GM12892 (cell line): ENCODE measurements around the gene SOD1.
A peak's percentile ranks its signal among the peaks of the same experiment; 100 is the strongest.

Experiments used
- DNase-seq: peaks from one replicate; pipeline ENCODE4 v3.0.0; 2011; ENCODE audit not compliant: insufficient read length
- FAIRE-seq: peaks from 2 replicates; lab custom pipeline; 2011; peaks lifted over from hg19 to GRCh38; lab: Jason Lieb, UNC
- POLR2A ChIP-seq: IDR thresholded peaks from 2 replicates; pipeline ENCODE4 v1.6.1; 2011; ENCODE audit warnings: low read depth, low read length, control low read depth
- POLR2AphosphoS5 ChIP-seq: IDR thresholded peaks from 2 replicates; pipeline ENCODE4 v1.6.1; 2011; ENCODE audit warnings: low read depth, low read length, control low read depth
- TAF1 ChIP-seq: IDR thresholded peaks from 2 replicates; pipeline ENCODE4 v1.6.1; 2011; ENCODE audit warnings: low read depth, mild to moderate bottlenecking, control low read depth, low read length, borderline replicate concordance

Gene SOD1

GRCh38 chr21:31671931-31672330 lies 12.4 kb downstream of the SOD1 start:
- no peak for FAIRE-seq
- DNase-seq = no peak
- TF ChIP-seq POLR2AphosphoS5 = no peak
- TF ChIP-seq TAF1 = no peak
- TF ChIP-seq POLR2A = no peak

- DNase-seq = no peak
- no peak for FAIRE-seq
- TF ChIP-seq POLR2AphosphoS5 = no peak
- TF ChIP-seq POLR2A = no peak
These were observed 13.9 kb downstream of the SOD1 start for GRCh38 chr21:31673321-31673912.

GRCh38 chr21:31675318-31675717 lies 15.8 kb downstream of the SOD1 start:
- DNase-seq (no peak), FAIRE-seq (no peak)
- no peak for TF ChIP-seq POLR2A
- no peak for TF ChIP-seq TAF1
- no peak for TF ChIP-seq POLR2AphosphoS5

GRCh38 chr21:31675960-31676359 lies 16.5 kb downstream of the SOD1 start:
- TF ChIP-seq POLR2A (no peak), POLR2AphosphoS5 (no peak), TAF1 (no peak)
- FAIRE-seq = no peak
- no peak for DNase-seq

- no peak for DNase-seq
- no peak for FAIRE-seq
- 0 out of 2 replicates have a peak, but pooled peaks have one; percentile 26 for TF ChIP-seq POLR2AphosphoS5
- TF ChIP-seq POLR2A = no peak
These were observed 17.6 kb downstream of the SOD1 start for GRCh38 chr21:31677047-31677446.

GRCh38 chr21:31678478-31678877 lies 19.0 kb downstream of the SOD1 start:
- no peak for TF ChIP-seq TAF1
- TF ChIP-seq POLR2AphosphoS5 = no peak
- no peak for TF ChIP-seq POLR2A
- DNase-seq (no peak), FAIRE-seq (no peak)

GRCh38 chr21:31682620-31683019 lies 23.1 kb downstream of the SOD1 start:
- FAIRE-seq (no peak), DNase-seq (no peak)
- TF ChIP-seq POLR2AphosphoS5 = no peak
- TF ChIP-seq POLR2A = no peak
- TF ChIP-seq TAF1 = no peak

- FAIRE-seq = no peak
- no peak for DNase-seq
- TF ChIP-seq TAF1 (no peak), POLR2A (no peak), POLR2AphosphoS5 (no peak)
These were observed 23.5 kb downstream of the SOD1 start for GRCh38 chr21:31683029-31683428.

GRCh38 chr21:31684918-31685317 lies 25.4 kb downstream of the SOD1 start:
- FAIRE-seq (no peak), DNase-seq (no peak)
- no peak for TF ChIP-seq POLR2A
- TF ChIP-seq POLR2AphosphoS5 = no peak
- no peak for TF ChIP-seq TAF1

GRCh38 chr21:31686272-31686915 lies 26.9 kb downstream of the SOD1 start:
- DNase-seq = no peak
- no peak for FAIRE-seq
- TF ChIP-seq TAF1 (no peak), POLR2AphosphoS5 (no peak), POLR2A (no peak)

- FAIRE-seq = no peak
- no peak for DNase-seq
- TF ChIP-seq POLR2AphosphoS5 (no peak), POLR2A (no peak), TAF1 (no peak)
These were observed 27.6 kb downstream of the SOD1 start for GRCh38 chr21:31687108-31687507.
